Astrocyte of the spinal cord (primary cell): Measurements from ENCODE around the gene NR3C2.

Experiments used
- DNase-seq: peaks from one replicate; pipeline ENCODE4 v3.0.0; 2011; ENCODE audit warnings: low read depth, low spot score
- H3K4me3 ChIP-seq: 2 replicates; pipeline ENCODE4 v1.5.1; 2011; ENCODE audit warnings: low read depth, mild to moderate bottlenecking, low read length, moderate library complexity
- in situ Hi-C: cut with HindIII; loops from 2 replicates; pipeline ENCODE4 v1.10.0; 2017; ENCODE audit warnings: low sequenced_read_pairs
- TF ChIP-seq, protein P1 (sequence below): IDR thresholded peaks from 2 replicates; pipeline ENCODE4 v1.5.1; 2012; ENCODE audit warnings: low read depth, mild to moderate bottlenecking, low read length, inconsistent platforms

The NR3C2 gene

DNA sequence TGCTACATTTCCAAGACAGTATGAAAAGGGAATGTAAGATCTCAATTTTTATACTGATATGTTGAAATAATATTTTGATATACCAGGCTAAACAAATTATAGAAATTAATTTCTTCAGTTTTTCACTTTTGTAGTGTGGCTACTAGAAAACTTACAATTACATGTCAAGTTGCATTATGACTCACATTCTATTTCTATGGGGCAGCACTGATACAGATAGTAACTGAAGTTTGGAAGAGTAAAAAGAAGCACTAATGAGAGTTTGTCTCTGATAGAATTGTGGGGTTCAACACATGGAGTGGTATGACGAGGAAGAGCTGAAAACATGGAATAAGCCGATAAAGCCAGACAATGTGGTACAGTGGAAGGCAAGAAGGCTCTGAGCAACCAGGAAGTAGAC lies 95.6 kb downstream of the NR3C2 start:
- in situ Hi-C loops: no loop called here
- H3K4me3 ChIP-seq: no peak overlapping the region
- no peak for DNase-seq
- TF ChIP-seq, protein P1, sequence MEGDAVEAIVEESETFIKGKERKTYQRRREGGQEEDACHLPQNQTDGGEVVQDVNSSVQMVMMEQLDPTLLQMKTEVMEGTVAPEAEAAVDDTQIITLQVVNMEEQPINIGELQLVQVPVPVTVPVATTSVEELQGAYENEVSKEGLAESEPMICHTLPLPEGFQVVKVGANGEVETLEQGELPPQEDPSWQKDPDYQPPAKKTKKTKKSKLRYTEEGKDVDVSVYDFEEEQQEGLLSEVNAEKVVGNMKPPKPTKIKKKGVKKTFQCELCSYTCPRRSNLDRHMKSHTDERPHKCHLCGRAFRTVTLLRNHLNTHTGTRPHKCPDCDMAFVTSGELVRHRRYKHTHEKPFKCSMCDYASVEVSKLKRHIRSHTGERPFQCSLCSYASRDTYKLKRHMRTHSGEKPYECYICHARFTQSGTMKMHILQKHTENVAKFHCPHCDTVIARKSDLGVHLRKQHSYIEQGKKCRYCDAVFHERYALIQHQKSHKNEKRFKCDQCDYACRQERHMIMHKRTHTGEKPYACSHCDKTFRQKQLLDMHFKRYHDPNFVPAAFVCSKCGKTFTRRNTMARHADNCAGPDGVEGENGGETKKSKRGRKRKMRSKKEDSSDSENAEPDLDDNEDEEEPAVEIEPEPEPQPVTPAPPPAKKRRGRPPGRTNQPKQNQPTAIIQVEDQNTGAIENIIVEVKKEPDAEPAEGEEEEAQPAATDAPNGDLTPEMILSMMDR: no peak

DNA sequence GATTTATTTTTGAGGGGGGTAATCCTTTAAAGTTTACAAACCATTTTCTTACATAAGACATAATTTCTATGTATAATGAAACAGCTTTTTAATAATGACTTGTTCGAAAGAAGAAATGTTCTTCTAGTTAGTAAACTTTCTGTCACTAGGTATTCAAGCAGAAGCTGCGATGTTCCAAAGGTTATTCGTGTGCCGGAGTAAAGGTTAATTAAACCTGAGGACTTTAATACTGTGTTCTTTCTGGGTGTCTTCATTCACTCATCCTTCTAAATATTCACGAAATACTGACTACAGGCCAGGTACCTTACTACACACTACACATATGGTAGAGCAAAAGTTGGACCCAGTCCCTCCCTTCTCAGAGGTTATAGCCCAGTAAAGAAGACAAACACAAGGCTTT lies 96.7 kb downstream of the NR3C2 start:
- DNase-seq: no peak
- TF ChIP-seq, protein P1: no peak
- in situ Hi-C loops: no loop called here
- H3K4me3 ChIP-seq: no peak overlapping the region

DNA sequence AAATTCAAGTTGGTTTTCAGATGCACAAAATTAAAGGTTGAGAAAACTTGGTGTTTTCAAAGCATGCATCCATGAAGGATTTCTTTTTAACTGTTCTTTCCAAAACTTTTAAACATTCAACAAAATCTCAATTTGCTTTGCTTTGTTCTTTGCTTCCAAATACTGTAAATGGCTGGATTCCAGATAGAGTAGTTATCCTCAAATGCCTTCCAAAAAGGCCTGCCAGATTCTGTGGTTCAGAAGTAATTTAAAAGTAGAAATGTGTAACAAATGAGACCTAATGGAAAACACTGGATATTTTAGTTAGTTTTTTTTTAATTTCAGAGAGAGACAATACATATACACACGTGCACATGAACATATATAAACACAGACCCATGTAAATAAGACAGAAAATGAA lies 97.3 kb downstream of the NR3C2 start:
- TF ChIP-seq, protein P1: no peak
- DNase-seq: no peak
- no peak overlapping the region for H3K4me3 ChIP-seq
- in situ Hi-C loops: no loop called here

DNA sequence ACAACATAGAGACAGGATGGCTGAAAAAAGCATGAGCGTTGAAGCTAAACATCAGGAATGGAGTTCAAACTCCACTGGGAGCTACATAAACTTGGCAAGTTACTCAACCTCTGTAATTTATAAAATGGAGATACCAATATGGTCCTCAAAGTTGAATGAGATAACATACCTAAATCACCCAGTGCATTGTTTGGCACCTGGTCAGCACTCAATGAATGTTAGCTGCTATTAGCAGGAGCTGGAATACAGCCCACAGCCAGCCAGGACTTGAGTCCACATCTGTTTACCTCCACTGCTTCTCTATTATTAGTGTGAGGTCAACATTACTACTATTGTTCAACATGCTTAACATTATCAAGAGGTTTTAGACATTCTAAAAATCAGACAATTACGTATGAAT lies 97.9 kb downstream of the NR3C2 start:
- no peak for DNase-seq
- TF ChIP-seq, protein P1: no peak
- in situ Hi-C loops: no loop called here
- H3K4me3 ChIP-seq: no peak overlapping the region

DNA sequence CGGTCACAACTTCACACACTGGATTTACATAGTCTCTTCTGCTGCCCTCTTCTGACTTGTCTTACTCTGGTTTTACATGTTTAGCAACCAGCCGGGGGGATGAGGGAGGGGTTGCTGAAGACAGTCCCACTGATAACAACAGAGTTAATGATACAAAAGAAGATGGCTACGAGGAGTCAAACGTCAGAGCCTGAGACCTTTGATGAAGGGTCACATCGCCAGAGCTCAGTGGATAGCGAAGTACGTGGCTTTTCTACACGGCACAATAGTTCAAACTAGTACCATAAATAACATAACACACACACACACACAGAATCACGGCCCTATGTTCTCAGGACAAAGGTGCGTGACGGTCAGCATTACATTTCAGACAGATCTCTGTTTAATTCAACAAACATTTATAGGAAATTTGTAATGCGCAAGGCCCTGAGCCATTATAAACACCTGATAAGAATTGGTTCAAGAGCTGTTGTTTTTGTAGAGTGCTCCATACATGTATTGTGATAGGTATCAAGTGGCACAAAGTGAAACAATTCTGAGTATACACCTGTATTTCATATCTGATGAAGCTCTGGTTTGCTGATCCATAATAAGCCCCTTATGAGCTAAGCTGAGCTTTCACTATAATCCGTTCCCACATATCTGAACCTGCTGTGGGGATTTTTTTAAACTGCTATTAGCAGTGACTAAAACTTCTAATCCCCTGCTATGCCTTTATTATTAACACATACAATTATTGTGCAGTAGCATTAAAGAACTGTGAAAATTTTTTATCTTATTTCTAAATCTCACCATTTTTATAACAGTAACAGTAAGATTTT lies 100.0 kb downstream of the NR3C2 start:
- TF ChIP-seq, protein P1: no peak
- no peak overlapping the region for H3K4me3 ChIP-seq
- in situ Hi-C loops: no loop called here
- DNase-seq: no peak

DNA sequence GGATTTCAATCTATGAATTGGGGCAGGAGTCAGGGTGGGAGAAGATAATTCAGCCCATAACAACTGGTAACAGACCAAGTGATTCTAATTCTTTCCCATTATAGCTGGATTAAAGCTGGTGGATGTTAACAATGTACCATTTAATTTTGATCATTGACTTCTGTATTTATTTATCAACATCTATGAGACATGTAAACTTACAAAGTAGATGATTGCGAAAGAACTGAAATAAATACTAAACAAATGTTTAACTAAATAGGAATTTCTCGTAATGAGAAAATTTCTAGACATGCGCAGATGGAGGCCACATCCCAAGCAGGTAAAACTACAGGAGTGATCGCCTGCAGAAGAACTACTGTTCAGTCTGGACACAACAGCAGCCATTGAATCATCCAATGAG lies 107.1 kb downstream of the NR3C2 start:
- no peak for DNase-seq
- in situ Hi-C loops: no loop called here
- no peak overlapping the region for H3K4me3 ChIP-seq
- TF ChIP-seq, protein P1: no peak

DNA sequence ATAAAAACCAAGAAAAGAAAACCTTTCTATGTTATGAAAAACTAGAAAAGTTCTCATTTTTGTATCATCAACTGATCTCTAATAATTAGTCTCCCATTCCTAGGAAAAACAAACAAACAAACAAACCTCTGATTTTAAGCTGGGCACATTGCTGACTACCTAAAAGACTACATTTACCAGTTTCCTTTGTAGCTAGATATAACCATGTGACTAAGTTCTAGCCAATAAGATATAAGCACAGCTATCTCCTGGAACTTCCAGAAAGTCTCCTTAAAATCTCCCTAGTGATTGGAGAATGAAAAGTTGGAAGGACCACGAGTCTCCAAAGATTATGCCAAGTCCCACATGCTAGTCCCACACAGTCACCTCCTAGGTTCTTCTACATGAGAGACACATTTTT lies 108.9 kb downstream of the NR3C2 start:
- no peak for DNase-seq
- TF ChIP-seq, protein P1: no peak
- in situ Hi-C loops: no loop called here
- H3K4me3 ChIP-seq: no peak overlapping the region
